ENCODE data around the gene KCNIP4.

DNA sequence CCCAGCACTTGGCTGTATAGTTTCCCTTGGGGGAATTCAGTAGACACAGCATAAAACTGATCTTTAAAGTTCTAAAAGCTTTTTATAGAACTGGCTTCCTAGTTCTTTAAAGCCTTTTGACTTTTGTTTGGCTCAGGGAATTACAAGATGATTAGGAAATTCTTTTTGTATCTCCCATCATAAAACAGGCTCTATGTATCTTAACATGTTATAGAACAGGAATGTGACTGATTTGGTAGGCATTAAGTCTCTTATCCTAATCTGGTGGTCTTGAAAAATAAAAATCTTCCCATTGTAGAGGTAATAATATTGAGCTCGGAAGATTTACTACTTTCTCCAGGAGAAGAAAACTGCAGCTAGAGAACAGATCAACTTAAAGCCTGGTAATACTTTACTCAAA is 262.7 kb downstream of the KCNIP4 start:
- TF ChIP-seq POLR2A (IDR thresholded peaks at IDR 0.05), result no peak
- TF ChIP-seq, protein P1, sequence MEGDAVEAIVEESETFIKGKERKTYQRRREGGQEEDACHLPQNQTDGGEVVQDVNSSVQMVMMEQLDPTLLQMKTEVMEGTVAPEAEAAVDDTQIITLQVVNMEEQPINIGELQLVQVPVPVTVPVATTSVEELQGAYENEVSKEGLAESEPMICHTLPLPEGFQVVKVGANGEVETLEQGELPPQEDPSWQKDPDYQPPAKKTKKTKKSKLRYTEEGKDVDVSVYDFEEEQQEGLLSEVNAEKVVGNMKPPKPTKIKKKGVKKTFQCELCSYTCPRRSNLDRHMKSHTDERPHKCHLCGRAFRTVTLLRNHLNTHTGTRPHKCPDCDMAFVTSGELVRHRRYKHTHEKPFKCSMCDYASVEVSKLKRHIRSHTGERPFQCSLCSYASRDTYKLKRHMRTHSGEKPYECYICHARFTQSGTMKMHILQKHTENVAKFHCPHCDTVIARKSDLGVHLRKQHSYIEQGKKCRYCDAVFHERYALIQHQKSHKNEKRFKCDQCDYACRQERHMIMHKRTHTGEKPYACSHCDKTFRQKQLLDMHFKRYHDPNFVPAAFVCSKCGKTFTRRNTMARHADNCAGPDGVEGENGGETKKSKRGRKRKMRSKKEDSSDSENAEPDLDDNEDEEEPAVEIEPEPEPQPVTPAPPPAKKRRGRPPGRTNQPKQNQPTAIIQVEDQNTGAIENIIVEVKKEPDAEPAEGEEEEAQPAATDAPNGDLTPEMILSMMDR (IDR thresholded peaks at IDR 0.05), result no peak
